ENCODE results near the gene KLHDC3. TPM values are rescaled to one million over a fixed set of nuclear protein-coding genes. Genes with fewer than 3 reads are reported as not detected.

Gene KLHDC3
- total and polyA plus RNA-seq, 2 donors (not counting 1 experiment from before 2014, with no cell fraction given), result 54.0 to 54.5 TPM

DNA sequence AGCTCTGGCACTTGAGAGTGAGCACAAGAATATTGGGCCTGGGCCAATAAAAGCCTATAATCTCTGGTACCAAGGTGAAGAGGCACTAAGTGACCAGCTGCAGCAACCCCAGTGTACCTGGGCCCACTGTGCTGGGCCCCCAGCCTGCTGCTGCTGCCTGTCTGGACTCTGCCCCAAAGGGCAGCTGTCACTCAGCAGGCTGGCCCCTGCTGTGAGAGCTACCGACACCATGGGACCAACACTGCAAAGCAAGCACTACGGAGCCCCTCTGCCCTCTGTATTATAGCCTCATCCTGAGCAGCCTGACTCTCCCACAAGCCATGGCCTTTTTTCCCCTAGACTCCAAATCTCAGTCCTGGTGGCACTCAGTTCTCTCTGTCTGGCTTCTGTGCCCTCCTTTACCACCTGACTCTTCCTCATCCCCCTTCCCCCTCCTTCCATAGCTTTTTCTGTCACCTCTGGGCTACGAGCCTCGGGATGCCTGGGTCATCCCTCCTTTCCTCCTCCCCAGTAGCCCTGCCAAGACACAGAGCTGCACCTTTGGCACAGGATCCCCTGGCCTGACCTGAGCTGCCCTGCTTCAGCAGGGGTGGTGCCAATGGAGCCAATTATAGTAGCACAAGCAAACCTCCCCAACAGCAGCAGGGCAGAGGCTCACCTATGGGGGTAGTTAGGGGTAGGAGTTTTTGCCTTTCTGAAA is 21.6 kb downstream of the KLHDC3 start:
- TF ChIP-seq, protein P1, sequence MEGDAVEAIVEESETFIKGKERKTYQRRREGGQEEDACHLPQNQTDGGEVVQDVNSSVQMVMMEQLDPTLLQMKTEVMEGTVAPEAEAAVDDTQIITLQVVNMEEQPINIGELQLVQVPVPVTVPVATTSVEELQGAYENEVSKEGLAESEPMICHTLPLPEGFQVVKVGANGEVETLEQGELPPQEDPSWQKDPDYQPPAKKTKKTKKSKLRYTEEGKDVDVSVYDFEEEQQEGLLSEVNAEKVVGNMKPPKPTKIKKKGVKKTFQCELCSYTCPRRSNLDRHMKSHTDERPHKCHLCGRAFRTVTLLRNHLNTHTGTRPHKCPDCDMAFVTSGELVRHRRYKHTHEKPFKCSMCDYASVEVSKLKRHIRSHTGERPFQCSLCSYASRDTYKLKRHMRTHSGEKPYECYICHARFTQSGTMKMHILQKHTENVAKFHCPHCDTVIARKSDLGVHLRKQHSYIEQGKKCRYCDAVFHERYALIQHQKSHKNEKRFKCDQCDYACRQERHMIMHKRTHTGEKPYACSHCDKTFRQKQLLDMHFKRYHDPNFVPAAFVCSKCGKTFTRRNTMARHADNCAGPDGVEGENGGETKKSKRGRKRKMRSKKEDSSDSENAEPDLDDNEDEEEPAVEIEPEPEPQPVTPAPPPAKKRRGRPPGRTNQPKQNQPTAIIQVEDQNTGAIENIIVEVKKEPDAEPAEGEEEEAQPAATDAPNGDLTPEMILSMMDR (conservative IDR thresholded peaks at IDR 0.05 in 1 of 2, IDR thresholded peaks at IDR 0.05 in 1 of 2; ENCODE audit: low read depth in 1 of 2, low read length in 2 of 2), result no peak
- TF ChIP-seq EZH2 (IDR thresholded peaks at IDR 0.05; ENCODE audit: low read length, missing control alignments), result no peak
- no peak overlapping the region for H3K4me3 ChIP-seq (replicated peaks in 1 of 4; ENCODE audit: control extremely low read depth in 1 of 4, insufficient read depth in 1 of 4, low read depth in 3 of 4, low read length in 4 of 4)
- DNase-seq (ENCODE audit: low read depth in 2 of 2), result no peak
- no peak overlapping the region for H3K9ac ChIP-seq (ENCODE audit: insufficient read depth, low read length)
- H3K4me2 ChIP-seq (ENCODE audit: extremely low read depth, insufficient read depth, low read length), result no peak overlapping the region
- no peak overlapping the region for H2AFZ ChIP-seq (ENCODE audit: low read length)
- H3K36me3 ChIP-seq (ENCODE audit: control insufficient read depth, insufficient read depth, low read length), result peaks cover 22% of the 10 kb centered on the region
- H3K79me2 ChIP-seq (ENCODE audit: control insufficient read depth, insufficient read depth, low read length), result no peaks in the 10 kb centered on the region
- H3K27me3 ChIP-seq (ENCODE audit: control insufficient read depth, insufficient read depth, low read length), result no peaks in the 10 kb centered on the region
- H3K4me1 ChIP-seq (ENCODE audit: control insufficient read depth, extremely low read depth, insufficient read depth, low read length), result no peaks in the 10 kb centered on the region
- no peaks in the 10 kb centered on the region for H3K9me3 ChIP-seq (ENCODE audit: control insufficient read depth, insufficient read depth, low read depth, low read length)
- no peak overlapping the region for H3K27ac ChIP-seq (ENCODE audit: insufficient read depth, low read length)
- H4K20me1 ChIP-seq (ENCODE audit: control insufficient read depth, extremely low read depth, insufficient read depth, low read length), result no peaks in the 10 kb centered on the region

DNA sequence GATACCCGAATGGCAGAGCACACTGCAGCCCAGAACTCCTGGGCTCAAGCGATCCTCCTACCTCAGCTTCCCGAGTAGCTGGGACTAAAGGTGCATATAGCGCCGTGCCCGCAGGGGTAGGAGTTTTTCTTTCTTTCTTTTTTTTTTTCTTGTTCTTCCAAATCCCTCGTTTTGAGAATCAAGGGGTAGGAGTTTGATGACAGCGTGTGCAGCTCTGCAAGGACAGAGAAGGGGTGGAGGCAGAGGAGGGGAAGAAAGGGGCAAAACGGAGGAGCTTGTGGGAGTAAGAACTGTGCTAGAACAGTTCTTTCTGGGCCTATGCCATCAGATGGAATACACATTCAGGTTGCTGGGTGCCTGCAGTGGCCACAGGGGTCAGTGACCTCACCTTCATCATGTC is 22.7 kb downstream of the KLHDC3 start:
- no peaks in the 10 kb centered on the region for H3K9me3 ChIP-seq (ENCODE audit: control insufficient read depth, insufficient read depth, low read depth, low read length)
- no peak for DNase-seq (ENCODE audit: low read depth in 2 of 2)
- H3K27me3 ChIP-seq (ENCODE audit: control insufficient read depth, insufficient read depth, low read length), result no peaks in the 10 kb centered on the region
- TF ChIP-seq, protein P1 (conservative IDR thresholded peaks at IDR 0.05 in 1 of 2, IDR thresholded peaks at IDR 0.05 in 1 of 2; ENCODE audit: low read depth in 1 of 2, low read length in 2 of 2), result no peak
- no peak for TF ChIP-seq EZH2 (IDR thresholded peaks at IDR 0.05; ENCODE audit: low read length, missing control alignments)
- H2AFZ ChIP-seq (ENCODE audit: low read length), result no peak overlapping the region
- H4K20me1 ChIP-seq (ENCODE audit: control insufficient read depth, extremely low read depth, insufficient read depth, low read length), result no peaks in the 10 kb centered on the region
- no peak overlapping the region for H3K4me3 ChIP-seq (replicated peaks in 1 of 4; ENCODE audit: control extremely low read depth in 1 of 4, insufficient read depth in 1 of 4, low read depth in 3 of 4, low read length in 4 of 4)
- no peaks in the 10 kb centered on the region for H3K79me2 ChIP-seq (ENCODE audit: control insufficient read depth, insufficient read depth, low read length)
- no peak overlapping the region for H3K27ac ChIP-seq (ENCODE audit: insufficient read depth, low read length)
- no peaks in the 10 kb centered on the region for H3K4me1 ChIP-seq (ENCODE audit: control insufficient read depth, extremely low read depth, insufficient read depth, low read length)
- H3K9ac ChIP-seq (ENCODE audit: insufficient read depth, low read length), result no peak overlapping the region
- peaks cover 25% of the 10 kb centered on the region for H3K36me3 ChIP-seq (ENCODE audit: control insufficient read depth, insufficient read depth, low read length)
- no peak overlapping the region for H3K4me2 ChIP-seq (ENCODE audit: extremely low read depth, insufficient read depth, low read length)

DNA sequence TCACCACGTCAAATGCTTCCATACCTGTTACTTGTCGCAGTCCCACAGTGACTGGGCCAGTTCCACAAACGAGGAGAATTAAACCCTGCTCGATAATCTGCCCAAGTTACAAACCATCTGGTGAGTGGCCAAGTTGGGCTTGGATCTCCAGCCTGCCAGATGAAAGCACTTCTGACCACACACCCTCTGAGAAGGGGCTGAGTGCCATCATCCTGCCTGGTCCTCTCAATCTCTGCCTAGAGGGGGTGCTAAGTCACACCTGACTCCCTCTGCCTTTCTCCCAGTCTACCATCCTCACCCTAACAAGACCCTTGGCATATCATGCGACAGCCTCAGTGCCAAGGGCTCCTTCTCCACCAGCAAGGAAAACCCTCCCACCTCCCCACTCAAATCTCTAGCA is 23.1 kb downstream of the KLHDC3 start:
- Histone ChIP-seq H3K27me3 (ENCODE audit: control insufficient read depth, insufficient read depth, low read length) (no peaks in the 10 kb centered on the region), H3K9me3 (ENCODE audit: control insufficient read depth, insufficient read depth, low read depth, low read length) (no peaks in the 10 kb centered on the region), H3K79me2 (ENCODE audit: control insufficient read depth, insufficient read depth, low read length) (no peaks in the 10 kb centered on the region), H2AFZ (ENCODE audit: low read length) (no peak overlapping the region), H3K4me2 (ENCODE audit: extremely low read depth, insufficient read depth, low read length) (no peak overlapping the region), H4K20me1 (ENCODE audit: control insufficient read depth, extremely low read depth, insufficient read depth, low read length) (no peaks in the 10 kb centered on the region), H3K27ac (ENCODE audit: insufficient read depth, low read length) (no peak overlapping the region), H3K4me3 (replicated peaks in 1 of 4; ENCODE audit: control extremely low read depth in 1 of 4, insufficient read depth in 1 of 4, low read depth in 3 of 4, low read length in 4 of 4) (no peak overlapping the region), H3K9ac (ENCODE audit: insufficient read depth, low read length) (no peak overlapping the region), H3K36me3 (ENCODE audit: control insufficient read depth, insufficient read depth, low read length) (peaks cover 25% of the 10 kb centered on the region), H3K4me1 (ENCODE audit: control insufficient read depth, extremely low read depth, insufficient read depth, low read length) (no peaks in the 10 kb centered on the region)
- no peak for TF ChIP-seq EZH2 (IDR thresholded peaks at IDR 0.05; ENCODE audit: low read length, missing control alignments)
- TF ChIP-seq, protein P1 (conservative IDR thresholded peaks at IDR 0.05 in 1 of 2, IDR thresholded peaks at IDR 0.05 in 1 of 2; ENCODE audit: low read depth in 1 of 2, low read length in 2 of 2), result no peak
- DNase-seq (ENCODE audit: low read depth in 2 of 2), result no peak
